ENCODE data around the gene GPR68.
"Not testable (repeated sequence)": the region's sequence is repeated elsewhere in the genome, so short reads cannot be mapped to it uniquely, and the experiment has no call there.

Gene GPR68

DNA sequence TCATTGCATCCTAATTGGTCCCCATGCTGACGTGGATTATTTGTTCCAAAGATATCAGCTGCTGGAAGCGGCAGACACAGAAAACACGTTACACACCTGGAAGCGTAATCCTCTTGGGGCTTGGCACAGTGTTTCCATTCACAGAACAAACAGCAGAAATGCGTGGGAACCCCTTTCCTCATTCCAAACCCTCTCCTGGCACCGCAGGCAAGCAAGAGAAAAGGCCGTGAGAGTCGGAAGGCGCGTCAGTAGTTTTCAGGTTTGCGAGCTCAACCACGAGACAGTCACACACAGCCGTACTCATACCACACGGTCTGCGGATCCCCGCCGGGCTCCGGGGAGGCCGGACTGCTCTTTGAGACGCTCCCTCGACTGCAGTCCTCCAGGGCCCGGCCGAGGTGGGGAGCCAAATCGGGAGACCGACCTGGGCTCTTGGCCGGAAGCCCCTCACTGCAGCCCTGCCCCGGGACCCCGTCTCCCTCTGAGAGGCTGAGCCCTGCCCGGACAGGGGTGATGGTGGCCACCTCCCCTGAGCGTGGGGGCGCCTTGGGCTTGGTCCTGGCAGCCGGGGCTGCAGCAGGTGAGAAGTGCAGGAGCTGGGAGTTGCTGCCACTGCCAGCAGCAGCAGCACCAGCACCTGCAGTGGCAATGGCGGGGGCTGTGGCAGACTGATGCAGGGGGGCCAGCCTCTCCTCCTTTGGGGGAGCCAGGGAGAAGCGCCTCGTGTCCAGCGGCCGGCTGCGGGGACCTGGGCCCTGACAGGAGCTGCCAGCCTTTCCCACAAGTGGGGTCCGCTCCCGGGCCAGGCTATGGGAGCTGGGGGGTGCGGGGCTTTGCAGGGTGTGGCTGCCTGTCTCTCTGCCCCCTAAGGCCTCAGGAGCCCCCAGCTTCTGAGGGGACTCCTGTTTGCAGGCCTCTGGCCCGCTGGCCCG lies 28.1 kb upstream of the GPR68 start:
- no peak for DNase-seq (ENCODE audit: low spot score)

DNA sequence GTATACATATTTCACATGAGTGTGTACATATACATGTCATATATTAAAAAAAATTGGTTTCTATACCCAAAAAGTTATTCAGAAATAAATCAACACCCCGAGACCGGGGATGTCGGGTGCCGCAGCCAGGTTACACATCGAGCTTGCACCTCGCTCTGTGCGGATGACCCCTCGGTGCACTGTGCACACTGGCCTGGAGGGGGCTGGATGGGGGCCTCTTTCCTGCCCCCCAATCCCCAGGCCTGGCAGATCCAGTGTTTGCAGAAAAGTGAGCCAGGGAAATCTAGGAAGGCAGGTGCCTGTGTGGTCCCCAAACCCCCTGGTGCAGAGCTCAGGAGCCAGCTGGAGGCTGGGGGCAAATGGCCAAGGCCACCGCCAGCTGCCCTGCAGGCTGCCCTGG lies 27.1 kb upstream of the GPR68 start:
- DNase-seq (ENCODE audit: low spot score) = no peak

DNA sequence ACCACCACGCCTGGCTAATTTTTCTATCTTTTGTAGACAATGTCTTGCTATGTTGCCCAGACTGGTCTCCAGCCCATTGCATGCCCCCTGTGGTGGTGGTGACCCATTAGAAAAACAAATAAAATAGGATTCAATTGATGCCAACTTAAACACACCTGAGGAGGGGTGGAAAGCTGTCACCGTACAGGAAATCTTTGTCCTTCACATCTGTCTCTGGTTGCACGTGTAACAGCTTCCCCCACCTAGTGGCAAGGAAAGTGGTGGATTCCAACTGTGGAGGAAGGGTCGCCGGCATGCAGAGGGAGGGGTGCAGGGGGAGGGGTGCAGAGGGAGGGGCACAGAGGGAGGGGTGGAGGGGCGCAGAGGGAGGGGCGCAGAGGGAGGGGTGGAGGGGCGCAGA lies 26.1 kb upstream of the GPR68 start:
- DNase-seq (ENCODE audit: low spot score) = no peak

DNA sequence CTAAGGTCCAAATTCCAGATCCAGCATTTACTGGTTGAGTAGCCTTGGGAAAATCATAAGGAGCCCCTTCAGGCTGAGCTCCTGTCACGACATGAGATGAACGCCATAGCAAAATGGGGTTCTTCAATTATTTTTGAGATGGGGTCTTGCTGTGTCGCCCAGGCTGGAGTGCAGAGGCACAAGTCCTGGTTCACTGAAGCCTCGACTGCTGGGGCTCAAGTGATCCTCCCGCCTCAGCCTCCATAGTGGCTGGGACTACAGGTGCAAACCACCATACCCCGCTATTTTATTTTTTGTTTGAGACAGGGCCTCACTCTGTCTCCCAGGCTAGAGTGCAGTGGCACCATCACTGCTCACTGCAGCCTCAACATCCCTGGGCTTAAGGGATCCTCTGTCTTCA lies 25.7 kb upstream of the GPR68 start:
- DNase-seq (ENCODE audit: low spot score) = no peak

DNA sequence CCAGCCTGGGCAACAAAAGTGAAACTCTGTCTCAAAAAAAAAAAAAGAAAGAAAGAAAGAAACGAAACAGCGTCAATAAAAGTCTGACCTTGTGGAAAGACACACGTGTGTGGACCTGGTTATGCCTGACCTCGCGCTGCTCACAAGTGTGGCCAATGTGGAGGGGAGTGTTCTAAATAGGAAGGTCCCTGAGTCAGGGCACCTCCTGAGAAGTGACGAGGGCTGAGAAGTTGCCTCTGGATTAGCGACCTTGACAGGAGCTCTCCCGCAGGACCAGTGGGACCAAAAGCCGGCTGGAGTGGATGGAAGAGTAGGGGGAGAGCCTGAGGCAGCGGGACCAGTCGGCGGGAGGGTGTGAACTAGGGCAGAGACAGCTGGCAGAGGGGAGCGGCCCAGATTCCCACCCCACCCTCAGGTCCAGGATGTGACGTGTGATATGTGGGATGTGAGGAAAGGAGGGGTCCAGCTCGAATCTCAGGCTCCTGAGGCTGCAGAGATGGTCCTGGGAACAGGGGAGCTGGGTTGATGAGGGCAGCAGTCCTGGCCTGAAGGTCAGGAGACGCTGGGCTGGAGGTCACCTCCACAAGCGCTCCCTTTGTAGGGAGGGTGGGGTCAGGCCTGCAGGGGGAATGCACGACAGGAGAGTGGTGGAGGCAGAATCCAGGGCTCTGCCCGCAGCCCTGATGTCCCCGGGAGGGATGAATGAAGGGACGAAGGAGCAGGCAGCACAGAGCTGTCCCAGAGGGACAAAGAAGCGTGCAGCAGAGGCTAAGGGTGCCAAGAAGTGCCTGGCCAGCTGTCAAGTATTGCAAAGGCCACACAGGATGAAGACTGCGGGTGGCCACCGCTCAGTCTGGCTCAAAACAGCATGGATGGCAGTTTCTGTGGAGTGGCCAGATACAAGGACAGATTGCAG lies 24.8 kb upstream of the GPR68 start:
- DNase-seq (ENCODE audit: low spot score) = no peak

DNA sequence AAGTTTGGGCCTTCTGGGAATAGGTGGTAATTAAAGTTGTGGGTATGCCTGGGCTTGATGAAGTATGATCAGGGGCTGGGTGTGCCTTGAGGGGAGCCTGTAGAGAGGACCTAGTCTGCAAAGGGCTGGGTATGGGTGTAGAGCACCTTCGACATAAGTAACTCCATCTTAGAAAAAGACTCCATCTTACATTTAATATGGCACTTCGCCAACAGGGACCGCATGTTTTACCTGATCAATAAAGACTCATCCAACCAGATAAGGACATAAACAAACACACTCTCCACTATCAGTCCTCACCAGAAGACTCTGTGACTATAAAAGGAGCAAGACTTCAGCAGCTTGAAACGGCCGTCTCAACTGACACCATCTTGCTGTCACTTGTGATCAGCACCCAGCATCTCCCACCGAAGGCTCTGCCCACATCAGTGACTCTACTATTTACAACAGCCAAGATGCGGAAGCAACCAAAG lies 23.5 kb upstream of the GPR68 start:
- no peak for DNase-seq (ENCODE audit: low spot score)

DNA sequence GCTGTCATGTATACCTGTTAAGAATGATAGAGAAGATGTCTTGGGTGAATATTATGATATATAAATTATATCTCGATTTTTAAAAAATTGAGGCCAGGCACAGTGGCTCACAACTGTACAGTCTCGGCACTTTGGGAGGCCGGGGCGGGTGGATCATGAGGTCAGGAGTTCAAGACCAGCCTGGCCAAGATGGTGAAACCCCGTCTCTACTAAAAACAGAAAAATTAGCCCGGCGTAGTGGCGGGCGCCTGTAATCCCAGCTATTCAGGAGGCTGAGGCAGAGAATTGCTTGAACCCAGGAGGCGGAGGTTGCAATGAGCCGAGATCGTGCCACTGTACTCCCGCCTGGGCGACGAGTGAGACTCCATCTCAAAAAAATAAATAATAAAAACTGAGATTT lies 21.8 kb upstream of the GPR68 start:
- DNase-seq (ENCODE audit: low spot score) = not testable (repeated sequence)

DNA sequence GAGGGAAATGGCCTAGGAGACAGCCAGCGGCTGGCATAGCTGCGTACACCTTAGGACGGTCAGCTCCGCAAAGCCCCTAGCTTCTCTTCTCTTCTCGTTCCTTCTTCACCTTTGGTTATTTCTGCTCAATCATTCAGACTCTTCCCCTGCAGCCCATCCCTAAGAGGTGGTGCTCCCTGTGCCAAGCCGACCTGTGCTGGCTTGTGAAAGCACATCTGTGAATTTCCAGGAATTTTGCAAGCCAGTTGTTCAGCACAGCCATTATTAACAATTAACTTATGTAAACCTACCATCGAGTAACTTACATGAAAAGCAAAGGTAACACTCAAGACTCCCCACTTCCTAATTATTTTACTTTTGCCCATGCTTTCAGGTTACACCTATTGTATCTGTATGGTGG lies 20.9 kb upstream of the GPR68 start:
- DNase-seq (ENCODE audit: low spot score) = no peak

DNA sequence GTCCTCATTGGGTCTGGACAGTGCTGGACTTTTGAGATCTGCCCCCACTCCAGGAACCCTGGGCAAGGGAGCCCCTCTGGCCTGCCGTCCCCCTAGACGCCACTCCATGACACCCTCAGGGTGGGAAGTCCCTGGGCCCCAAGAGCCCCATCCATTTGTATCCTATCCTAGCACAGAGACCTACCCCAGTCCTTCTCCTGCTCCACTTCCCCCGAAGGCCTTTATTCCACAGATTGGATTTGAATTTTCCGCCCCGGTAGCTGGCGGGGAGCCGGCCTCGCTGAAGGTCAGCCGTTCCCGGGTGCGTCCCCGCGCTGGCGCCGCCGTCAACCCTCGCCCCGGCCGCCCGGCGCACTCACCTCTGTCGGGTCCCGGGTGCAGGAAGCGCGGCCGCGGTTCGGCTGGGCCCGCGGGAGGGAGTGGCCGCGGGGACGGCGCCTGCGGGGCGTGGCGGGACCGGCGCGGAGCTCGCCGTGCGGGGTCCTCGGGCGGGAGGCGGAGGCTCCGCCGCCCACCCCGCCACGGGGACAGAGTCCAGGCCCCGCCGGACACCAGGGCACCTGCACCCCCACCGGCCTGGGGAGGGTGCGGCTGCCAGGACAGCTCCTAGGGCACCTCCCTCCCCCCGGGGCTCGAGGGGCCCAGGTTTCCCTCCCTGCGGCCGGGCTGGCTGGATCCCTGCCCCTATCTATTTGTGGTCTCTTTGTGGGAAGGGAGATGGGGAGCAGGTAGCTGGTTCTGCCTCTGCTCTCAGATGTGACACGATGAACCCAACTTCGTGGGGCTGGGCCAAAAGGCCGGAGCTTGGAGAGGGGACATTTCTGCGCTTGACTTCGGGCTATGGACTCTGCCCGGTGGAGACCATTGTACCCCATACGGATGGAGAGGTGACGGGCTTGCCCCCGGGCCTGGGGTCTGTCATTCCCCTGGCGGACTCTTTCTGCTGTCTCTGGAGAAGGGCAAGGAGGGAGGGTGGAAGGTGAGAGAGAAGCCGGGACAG lies 19.9 kb upstream of the GPR68 start:
- no peak for DNase-seq (ENCODE audit: low spot score)

DNA sequence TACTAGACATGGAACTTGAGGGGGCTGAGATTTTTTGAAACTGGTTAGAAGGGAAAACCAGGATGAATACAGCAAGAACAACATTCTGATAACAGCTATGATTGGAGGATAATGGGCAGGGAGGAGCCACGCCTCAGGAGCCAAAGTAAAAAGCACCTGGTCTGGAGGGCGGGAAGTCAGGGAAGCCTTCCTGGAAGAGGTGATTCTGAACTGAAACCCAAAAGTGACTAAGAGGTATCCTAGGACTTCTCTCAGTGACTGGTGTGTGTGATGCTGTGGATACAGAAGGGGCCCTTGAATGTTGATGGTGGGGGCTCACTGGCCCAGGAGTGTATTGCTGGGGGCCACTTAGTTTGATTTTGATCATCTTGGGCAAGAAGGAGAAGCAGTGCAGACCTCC lies 18.8 kb upstream of the GPR68 start:
- no peak for DNase-seq (ENCODE audit: low spot score)

DNA sequence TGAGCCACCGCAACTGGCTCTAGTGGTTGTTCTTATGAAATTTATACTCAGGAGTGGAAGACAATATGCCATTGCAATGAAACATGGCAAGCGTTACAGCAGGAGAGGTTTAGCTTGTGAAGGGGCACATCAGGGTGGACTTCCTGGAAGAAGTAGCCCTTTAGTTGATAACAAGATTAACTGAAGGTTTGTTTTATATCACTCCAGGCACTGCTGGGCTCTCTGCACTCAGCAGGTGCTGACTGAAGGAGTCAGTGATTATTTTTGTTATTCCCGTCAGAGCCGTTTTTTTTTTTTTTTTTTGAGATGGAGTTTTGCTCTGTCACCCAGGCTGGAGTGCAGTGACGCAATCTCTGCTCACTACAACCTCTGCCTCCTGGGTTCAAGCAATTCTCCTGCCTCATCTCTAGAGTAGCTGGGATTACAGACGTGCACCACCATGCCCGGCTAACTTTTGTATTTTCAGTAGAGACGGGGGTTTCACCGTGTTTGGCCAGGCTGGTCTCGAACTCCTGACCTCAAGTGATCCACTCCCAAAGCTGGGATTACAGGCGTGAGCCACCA lies 17.6 kb upstream of the GPR68 start:
- DNase-seq (ENCODE audit: low spot score) = no peak

DNA sequence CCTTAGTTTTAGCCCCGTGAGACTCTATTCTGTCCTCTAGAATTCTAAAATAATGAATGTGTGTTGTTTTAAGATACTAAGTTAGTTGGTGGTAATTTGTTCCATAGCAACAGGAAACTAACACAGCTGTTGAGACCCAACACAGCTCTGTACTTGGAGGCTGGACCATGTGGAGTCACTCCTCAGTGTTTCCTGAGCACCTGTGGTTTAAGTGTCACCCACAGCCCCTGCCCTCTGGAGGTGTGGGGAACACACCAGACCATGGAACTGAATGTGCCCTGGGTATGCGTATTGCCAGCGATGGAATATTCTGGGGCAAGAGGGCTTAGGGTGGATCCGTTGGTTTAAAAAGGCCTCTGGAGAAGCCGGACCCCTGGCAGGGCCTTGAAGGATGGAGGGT lies 16.6 kb upstream of the GPR68 start:
- no peak for DNase-seq (ENCODE audit: low spot score)

DNA sequence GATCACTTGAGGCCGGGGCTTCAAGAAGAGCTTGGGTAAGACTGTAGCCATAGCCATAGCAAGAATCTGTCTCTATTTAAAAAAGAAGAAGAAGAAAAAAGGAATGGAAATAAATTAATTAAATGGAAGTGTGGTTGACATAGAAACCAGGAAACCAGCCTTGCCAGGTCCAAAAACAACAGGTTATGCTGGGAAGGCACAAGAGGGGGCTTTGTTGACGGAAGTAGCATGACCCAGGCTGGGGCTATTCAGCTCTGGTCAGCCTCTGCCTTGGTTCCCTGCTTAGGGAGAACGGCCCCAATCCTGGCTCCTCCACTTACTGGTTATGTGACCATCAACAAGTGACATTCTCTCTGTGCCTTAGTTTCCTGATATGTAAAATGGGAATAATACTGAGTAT lies 14.4 kb upstream of the GPR68 start:
- DNase-seq (ENCODE audit: low spot score) = no peak

DNA sequence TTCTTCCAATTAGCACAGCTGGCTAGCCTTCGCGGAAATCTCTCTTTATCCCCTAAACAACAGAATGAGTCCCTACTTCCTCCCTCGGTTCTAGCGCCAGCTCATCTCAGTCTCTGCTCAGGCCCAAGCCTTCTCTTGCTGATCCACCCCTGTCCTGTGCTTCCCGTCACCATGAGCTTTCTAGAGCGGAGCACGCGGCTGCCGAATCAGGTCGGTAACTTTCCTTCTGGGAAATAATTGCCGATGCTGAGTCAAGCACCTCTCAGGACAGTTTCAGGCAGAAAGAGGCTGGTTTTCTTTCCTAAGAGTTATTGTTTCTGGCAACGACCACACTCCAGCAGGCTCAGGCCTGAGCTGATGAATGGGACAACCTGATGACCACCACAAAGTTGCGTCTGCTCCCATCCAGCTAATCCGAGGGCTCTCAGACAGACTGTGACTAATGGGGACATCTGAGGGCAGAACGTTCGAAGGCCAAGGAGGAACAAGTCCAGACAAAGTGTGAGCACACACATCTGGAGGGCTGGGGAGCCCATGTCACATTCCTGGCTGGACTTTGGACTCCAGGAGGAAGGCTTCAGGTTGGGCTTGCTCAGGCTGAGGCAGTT lies 13.6 kb upstream of the GPR68 start:
- no peak for DNase-seq (ENCODE audit: low spot score)

DNA sequence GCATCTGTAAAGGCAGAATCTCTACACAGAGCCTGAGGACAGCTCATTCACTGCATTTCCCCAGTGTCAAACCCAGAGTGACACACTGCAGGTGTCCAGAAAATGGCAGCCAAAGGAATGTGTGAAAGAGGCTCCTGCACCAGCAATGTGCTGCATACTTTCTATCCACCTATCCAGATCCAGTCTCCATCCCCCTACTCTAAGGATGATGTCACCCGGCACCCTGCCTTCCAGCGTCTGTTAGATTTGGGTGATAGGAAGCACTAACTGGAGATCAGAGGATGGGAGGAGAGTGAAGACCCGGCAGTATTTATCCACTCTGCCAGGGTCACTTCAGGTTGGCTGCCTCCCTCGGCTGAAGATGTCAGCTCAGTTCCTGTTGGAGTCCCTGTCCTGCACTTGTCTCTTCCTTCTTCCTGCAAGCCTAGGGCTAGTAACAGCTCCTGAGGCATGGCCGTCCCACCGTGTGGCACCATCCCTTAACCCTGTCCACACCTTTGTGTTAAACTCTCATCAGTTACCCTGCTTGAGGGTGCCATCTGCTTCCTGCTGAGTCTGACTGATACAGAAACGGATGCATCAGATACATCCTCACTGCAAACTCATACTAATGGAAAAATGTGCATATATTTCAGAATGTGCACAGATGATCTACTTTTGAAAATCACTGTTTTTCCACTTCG lies 13.0 kb upstream of the GPR68 start:
- DNase-seq (ENCODE audit: low spot score) = no peak

DNA sequence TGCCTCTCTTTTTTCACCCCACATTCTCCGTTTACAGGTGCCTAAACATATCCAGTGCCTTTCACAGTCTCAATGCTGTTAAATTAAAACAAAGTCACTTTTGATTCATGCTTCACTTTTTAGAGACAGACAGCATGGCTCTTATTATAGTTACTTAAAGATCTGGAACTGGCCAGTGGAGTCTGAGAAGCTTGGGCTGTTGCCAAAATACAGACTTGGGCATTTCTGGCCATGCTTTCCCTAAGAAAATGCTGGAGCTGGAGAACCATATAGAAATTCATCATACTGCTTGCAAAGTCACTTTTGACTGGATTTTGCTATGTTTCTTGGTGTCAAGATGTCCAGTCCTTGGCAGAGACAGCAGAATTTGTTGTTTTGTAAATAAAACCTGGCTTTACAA lies 12.2 kb upstream of the GPR68 start:
- no peak for DNase-seq (ENCODE audit: low spot score)

DNA sequence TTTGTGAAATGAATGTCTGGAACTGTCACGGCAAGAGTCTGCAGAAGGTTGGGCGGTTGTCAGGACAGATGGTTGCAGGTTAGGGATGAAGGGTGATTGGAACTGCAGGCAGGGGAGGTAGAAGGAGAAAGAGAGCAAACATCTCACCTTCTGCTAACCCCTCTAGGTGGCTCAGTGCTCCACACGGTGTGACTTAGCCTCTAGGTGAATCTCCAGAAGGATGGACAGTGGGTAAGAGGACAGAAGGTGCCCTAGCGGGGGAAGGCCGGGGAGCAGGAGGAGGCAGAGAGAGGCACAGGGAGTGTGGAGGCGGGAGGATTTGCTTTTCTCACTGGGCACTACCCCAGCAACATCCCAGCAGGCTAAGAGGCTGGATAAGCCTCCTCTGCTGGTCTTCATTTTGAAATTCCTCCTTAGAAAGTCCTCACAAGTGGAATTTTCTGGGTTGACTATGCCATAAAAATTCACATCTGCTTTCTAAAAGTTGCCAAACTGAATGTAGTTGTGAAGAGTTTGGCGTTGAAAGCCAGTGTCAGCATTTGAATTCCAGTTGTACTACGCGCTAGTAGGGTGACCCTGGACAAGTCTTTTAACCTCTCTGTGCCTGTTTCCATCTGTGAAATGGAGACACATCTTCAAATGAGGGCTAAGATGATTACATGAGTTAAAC lies 10.7 kb upstream of the GPR68 start:
- DNase-seq (ENCODE audit: low spot score) = no peak

DNA sequence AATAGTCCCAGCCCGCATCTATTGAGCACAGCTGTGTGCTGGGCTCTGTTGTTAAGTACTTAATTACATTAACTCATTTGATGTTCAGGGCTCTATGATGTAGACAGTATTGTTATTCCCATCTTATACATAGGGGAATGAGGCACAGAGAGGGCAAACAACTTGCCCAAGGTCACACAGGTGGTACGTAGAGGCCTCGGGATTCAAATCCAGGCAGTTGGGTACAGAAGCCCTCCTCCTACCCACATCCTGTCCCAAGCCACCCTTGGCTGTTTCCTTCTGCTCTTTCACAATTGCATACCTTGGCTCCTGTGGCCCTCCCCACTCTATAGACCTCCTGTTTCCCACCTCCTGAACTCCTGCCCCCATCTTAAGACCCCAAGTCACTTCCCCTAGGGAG lies 10.0 kb upstream of the GPR68 start:
- no peak for DNase-seq (ENCODE audit: low spot score)

DNA sequence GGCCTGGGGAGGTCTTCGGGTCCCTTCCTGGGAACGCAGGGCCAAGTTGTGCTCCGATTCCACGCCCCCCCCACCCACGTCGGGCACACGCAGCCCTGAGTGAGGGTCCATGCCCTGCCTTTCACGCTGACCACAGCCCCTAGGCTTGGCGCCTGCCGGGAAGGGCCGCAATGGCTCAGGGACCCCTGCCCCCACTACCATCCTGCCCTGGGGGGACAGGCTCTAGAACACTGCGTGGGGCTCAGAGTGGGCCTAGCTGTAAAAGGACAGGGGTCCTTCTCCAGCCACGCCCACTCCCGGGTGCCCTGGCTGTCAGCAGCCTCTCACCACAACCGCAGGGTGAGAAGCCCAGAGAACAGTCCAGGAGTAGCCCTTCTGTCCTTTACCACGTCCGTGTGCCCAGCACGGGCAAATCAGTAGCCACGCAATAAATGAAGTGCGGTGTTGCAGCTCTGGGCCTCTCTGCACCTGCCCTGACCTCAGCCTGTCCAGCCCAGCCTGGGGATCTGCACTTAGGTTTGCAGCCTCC lies 9.4 kb upstream of the GPR68 start:
- no peak for DNase-seq (ENCODE audit: low spot score)
